Endodermal cell (in vitro differentiated cells): Measurements from ENCODE around the gene CAMTA1. TPM values are rescaled to one million over a fixed set of nuclear protein-coding genes. Genes with fewer than 3 reads are reported as not detected.

Experiments
- DNase-seq: peaks from one replicate; pipeline ENCODE4 v3.0.0-alpha.2; 2017
- H3K27ac ChIP-seq: 2 replicates; pipeline ENCODE4 v1.5.1; 2013; ENCODE audit warnings: mild to moderate bottlenecking, low read depth, low read length, moderate library complexity
- H3K27me3 ChIP-seq: 2 replicates; pipeline ENCODE4 v1.6.1; 2013; ENCODE audit warnings: mild to moderate bottlenecking, low read length, moderate library complexity; ENCODE audit not compliant: insufficient read depth, control insufficient read depth, poor library complexity, severe bottlenecking
- H3K36me3 ChIP-seq: 2 replicates; pipeline ENCODE4 v1.7.0; 2013; ENCODE audit warnings: mild to moderate bottlenecking, low read length, moderate library complexity; ENCODE audit not compliant: control insufficient read depth, insufficient read depth
- H3K4me1 ChIP-seq: one replicate; pipeline ENCODE4 v1.7.0; 2013; ENCODE audit warnings: low read length; ENCODE audit not compliant: control insufficient read depth, insufficient read depth
- H3K4me3 ChIP-seq: 2 replicates; pipeline ENCODE4 v1.5.1; 2013; ENCODE audit warnings: mild to moderate bottlenecking, low read length, moderate library complexity
- H3K9ac ChIP-seq: 2 replicates; pipeline ENCODE4 v1.6.1; 2013; ENCODE audit warnings: mild to moderate bottlenecking, low read length, moderate library complexity; ENCODE audit not compliant: poor library complexity, severe bottlenecking; ENCODE audit errors: extremely low read depth
- H3K9me3 ChIP-seq: 2 replicates; pipeline ENCODE4 v1.6.1; 2013; ENCODE audit warnings: mild to moderate bottlenecking, low read length, moderate library complexity; ENCODE audit not compliant: control insufficient read depth
- H3K27ac Mint-ChIP-seq: 2 replicates; pipeline ENCODE4 v1.8.0; 2020; ENCODE audit warnings: mixed read lengths
- H3K27me3 Mint-ChIP-seq: 2 replicates; pipeline ENCODE4 v1.8.0; 2021; ENCODE audit warnings: mild to moderate bottlenecking, mixed read lengths; ENCODE audit not compliant: insufficient read depth
- H3K36me3 Mint-ChIP-seq: 2 replicates; pipeline ENCODE4 v1.8.0; 2020; ENCODE audit warnings: low read depth, mixed read lengths
- H3K4me1 Mint-ChIP-seq: 2 replicates; pipeline ENCODE4 v1.8.0; 2020; ENCODE audit warnings: mixed read lengths
- H3K4me3 Mint-ChIP-seq: 2 replicates; pipeline ENCODE4 v1.8.0; 2020; ENCODE audit warnings: mild to moderate bottlenecking, moderate library complexity, mixed read lengths
- H3K9me3 Mint-ChIP-seq: 2 replicates; pipeline ENCODE4 v1.8.0; 2020; ENCODE audit warnings: mild to moderate bottlenecking, mixed read lengths
- WGBS, 2 experiments: methylation state at CpG; one replicate each; pipeline versions ENCODE4 v1.1.5 to v1.1.7; 2013; ENCODE audit warnings: missing lambda C conversion rate in 2 of 2, mixed read lengths in 1 of 2; ENCODE audit not compliant: insufficient coverage in 1 of 2, insufficient read length in 1 of 2; 5-methylcytosine and 5-hydroxymethylcytosine counted together
- total RNA-seq, 2 donors: library from RNA; stranded (reverse); fragmentation: NEBNext Ultra II Directional in 1 of 2; extraction: Animal tissue kit (Norgen Biotek cat#: 25700) in 1 of 2; gene quantifications; 2 replicates in 1 of 2; 3 replicates in 1 of 2; pipeline ENCODE4 v1.2.1, GENCODE V29; 2021
- TF ChIP-seq, protein P1 (sequence below): fragments of 200-600 bp; sonication (generic); conservative IDR thresholded peaks from 2 replicates; pipeline ENCODE4 v1.5.0; 2021; ENCODE audit warnings: antibody characterized with exemption, mild to moderate bottlenecking

Gene CAMTA1
- total RNA-seq, 2 donors from 2014 or later = 123 to 137 TPM

GRCh38 chr1:7609311-7609994, 824.2 kb downstream of the CAMTA1 start:
- 86 to 88% methylated on average over 3 to 7 of the region's 7 CpGs for WGBS, 2 experiments
- H3K27ac Mint-ChIP-seq = peak overlapping the region; percentile 98
- peaks cover 11% of the 10 kb centered on the region for H3K36me3 Mint-ChIP-seq
- Histone ChIP-seq H3K27ac (no peak overlapping the region), H3K9me3 (peaks cover 19% of the 10 kb centered on the region), H3K4me3 (no peak overlapping the region), H3K36me3 (no peaks in the 10 kb centered on the region), H3K9ac (peak overlapping the region; percentile 4), H3K4me1 (peaks cover 11% of the 10 kb centered on the region), H3K27me3 (no peaks in the 10 kb centered on the region)
- DNase-seq = peak; percentile 71
- TF ChIP-seq, protein P1, sequence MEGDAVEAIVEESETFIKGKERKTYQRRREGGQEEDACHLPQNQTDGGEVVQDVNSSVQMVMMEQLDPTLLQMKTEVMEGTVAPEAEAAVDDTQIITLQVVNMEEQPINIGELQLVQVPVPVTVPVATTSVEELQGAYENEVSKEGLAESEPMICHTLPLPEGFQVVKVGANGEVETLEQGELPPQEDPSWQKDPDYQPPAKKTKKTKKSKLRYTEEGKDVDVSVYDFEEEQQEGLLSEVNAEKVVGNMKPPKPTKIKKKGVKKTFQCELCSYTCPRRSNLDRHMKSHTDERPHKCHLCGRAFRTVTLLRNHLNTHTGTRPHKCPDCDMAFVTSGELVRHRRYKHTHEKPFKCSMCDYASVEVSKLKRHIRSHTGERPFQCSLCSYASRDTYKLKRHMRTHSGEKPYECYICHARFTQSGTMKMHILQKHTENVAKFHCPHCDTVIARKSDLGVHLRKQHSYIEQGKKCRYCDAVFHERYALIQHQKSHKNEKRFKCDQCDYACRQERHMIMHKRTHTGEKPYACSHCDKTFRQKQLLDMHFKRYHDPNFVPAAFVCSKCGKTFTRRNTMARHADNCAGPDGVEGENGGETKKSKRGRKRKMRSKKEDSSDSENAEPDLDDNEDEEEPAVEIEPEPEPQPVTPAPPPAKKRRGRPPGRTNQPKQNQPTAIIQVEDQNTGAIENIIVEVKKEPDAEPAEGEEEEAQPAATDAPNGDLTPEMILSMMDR = no peak
- peaks cover 23% of the 10 kb centered on the region for H3K4me1 Mint-ChIP-seq
- no peak overlapping the region for H3K4me3 Mint-ChIP-seq
- peaks cover 31% of the 10 kb centered on the region for H3K9me3 Mint-ChIP-seq
- H3K27me3 Mint-ChIP-seq = peaks cover 2% of the 10 kb centered on the region

- H3K27ac Mint-ChIP-seq = peak overlapping the region; percentile 98
- peaks cover 11% of the 10 kb centered on the region for H3K36me3 Mint-ChIP-seq
- Histone ChIP-seq H3K4me1 (peaks cover 11% of the 10 kb centered on the region), H3K4me3 (no peak overlapping the region), H3K27me3 (no peaks in the 10 kb centered on the region), H3K9ac (no peak overlapping the region), H3K27ac (no peak overlapping the region), H3K9me3 (peaks cover 19% of the 10 kb centered on the region), H3K36me3 (no peaks in the 10 kb centered on the region)
- H3K4me1 Mint-ChIP-seq = peaks cover 23% of the 10 kb centered on the region
- H3K9me3 Mint-ChIP-seq = peaks cover 24% of the 10 kb centered on the region
- H3K4me3 Mint-ChIP-seq = no peak overlapping the region
- 93 to 96% methylated on average over 3 to 5 of the region's 5 CpGs for WGBS, 2 experiments
- DNase-seq = no peak
- H3K27me3 Mint-ChIP-seq = no peaks in the 10 kb centered on the region
- TF ChIP-seq, protein P1 = no peak
Observed at GRCh38 chr1:7610106-7610731, 825.0 kb downstream of the CAMTA1 start.

GRCh38 chr1:7610936-7611335, 825.7 kb downstream of the CAMTA1 start:
- no peak for DNase-seq
- H3K36me3 Mint-ChIP-seq = peaks cover 7% of the 10 kb centered on the region

More at GRCh38 chr1:7610936-7611335, 825.7 kb downstream of the CAMTA1 start:
- Mint-ChIP-seq H3K27ac (no peak overlapping the region), H3K9me3 (peaks cover 17% of the 10 kb centered on the region), H3K27me3 (no peaks in the 10 kb centered on the region), H3K4me1 (peaks cover 23% of the 10 kb centered on the region), H3K4me3 (no peak overlapping the region)
- Histone ChIP-seq H3K4me3 (no peak overlapping the region), H3K36me3 (no peaks in the 10 kb centered on the region), H3K27ac (no peak overlapping the region), H3K9ac (no peak overlapping the region), H3K27me3 (no peaks in the 10 kb centered on the region), H3K9me3 (peaks cover 15% of the 10 kb centered on the region), H3K4me1 (peaks cover 11% of the 10 kb centered on the region)
- WGBS, 2 experiments = 90 to 96% methylated on average over 8 to 9 of the region's 9 CpGs
- TF ChIP-seq, protein P1 = no peak
